Stomach smooth muscle (tissue), 2 donors: Measurements from ENCODE around the gene SMIM20.

Experiments
- H3K27ac ChIP-seq: one replicate; pipeline ENCODE4 v1.7.0; 2013; ENCODE audit warnings: mild to moderate bottlenecking, low read length, inconsistent platforms
- H3K27me3 ChIP-seq, 2 donors: one replicate each; pipeline ENCODE4 v1.7.0; 2013; ENCODE audit warnings: low read length in 2 of 2; ENCODE audit not compliant: insufficient read depth in 2 of 2, control insufficient read depth in 1 of 2
- H3K36me3 ChIP-seq, 2 donors: one replicate each; pipeline ENCODE4 v1.7.0; 2013; ENCODE audit warnings: low read length in 2 of 2; ENCODE audit not compliant: control insufficient read depth in 2 of 2, insufficient read depth in 2 of 2
- H3K4me1 ChIP-seq: one replicate; pipeline ENCODE4 v1.7.0; 2013; ENCODE audit warnings: low read length; ENCODE audit not compliant: control insufficient read depth, insufficient read depth
- H3K4me3 ChIP-seq, 2 donors: one replicate each; pipeline ENCODE4 v1.7.0; 2013; ENCODE audit warnings: low read length in 2 of 2
- H3K9ac ChIP-seq, 2 donors: one replicate each; pipeline ENCODE4 v1.7.0; 2013; ENCODE audit warnings: low read length in 2 of 2, mild to moderate bottlenecking in 1 of 2
- H3K9me3 ChIP-seq, 2 donors: one replicate each; pipeline ENCODE4 v1.7.0; 2013; ENCODE audit warnings: low read length in 2 of 2; ENCODE audit not compliant: control insufficient read depth in 2 of 2
- donor health status: healthy.
- donor health status: Pancreatic carcinoma.

Gene SMIM20

DNA sequence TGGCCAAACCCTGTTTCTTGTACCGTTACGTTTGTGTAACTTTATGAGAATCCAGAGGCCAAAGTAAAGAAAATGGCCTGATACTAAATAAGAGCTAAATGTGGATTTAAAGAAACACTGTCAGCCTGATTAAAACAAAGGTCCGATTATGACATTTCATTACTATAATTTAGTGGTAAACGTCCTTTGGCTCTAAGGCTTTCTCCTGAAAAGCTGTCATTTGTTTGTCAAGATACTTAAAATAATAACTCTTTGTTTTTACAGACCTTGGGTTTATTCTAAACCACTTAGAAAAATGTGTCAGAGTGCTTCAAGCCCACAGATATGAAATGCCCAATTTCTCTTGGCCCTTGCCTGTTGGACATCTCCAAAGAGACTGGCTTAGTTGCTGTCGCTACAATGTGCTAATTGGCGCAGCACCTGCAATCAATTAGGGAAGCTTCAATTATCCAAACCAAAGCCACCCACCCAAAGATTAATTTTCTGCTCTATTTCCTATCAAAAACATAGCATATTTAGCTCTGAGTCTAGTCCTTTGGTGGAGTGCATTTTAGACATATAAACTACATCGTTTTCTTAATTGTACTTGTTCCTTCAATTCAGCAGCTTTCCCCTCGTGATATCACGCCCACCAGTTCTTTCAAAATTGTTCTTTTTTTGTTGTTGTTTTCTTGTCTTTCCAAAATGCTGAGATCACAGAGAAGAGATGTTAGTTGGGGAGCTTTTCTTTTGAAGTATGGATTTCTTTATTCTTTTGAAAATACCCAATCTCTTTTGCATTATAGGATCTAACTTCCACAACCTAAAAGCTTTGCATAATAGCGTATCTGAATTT, 13.6 kb downstream of the SMIM20 start:
- Histone ChIP-seq H3K4me3 (no peak overlapping the region), H3K27me3 (no peaks in the 10 kb centered on the region), H3K4me1 (peaks cover 2% of the 10 kb centered on the region), H3K9me3 (no peaks in the 10 kb centered on the region), H3K36me3 (peaks cover 0 to 3% of the 10 kb centered on the region in 2 donors), H3K27ac (no peak overlapping the region), H3K9ac (no peak overlapping the region)

DNA sequence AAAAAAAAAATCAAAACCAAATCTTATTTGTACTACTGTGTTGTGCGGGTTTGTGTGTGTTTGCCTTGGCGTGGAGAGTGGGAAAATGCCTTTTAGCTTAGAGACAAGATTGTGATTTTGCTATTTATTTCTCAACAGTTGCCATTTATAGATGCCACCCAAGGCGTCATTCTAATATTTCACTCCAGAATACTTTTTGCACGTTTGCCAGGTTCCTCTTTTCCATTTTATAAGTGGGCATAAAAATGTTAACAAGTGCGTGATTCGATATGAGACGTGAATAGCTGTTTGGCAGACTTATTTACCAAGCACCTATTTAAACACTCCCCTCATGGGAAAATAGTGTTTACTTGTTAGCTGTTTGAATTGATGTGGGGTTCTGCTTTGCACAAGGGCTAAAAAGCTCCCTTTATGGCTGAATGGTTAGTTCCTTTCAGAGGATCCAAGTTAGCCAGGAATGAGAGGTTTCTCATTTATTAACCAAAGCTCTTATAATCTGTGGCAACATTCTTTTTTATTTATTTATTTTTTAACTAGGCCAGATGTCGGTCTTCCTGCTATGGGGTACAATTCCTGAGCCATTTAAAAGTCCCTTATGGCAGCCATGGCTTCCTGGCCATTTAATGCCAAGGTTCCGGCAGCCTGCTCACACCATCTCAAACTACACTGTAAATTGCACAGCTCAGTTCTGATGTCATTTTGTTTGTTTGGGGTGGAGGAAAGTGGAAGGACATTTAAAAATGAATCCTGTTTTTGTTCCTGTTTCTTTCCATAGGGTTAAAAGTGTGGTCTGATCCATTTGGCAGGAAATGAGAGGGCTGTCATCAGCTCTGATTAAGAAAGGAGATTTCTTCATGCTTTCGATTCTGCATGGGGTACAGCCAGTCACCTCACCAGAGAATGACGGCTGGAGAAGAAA, 14.6 kb downstream of the SMIM20 start:
- Histone ChIP-seq H3K9ac (no peak overlapping the region), H3K27me3 (no peaks in the 10 kb centered on the region), H3K36me3 (peaks cover 0 to 3% of the 10 kb centered on the region in 2 donors), H3K27ac (no peak overlapping the region), H3K4me1 (no peaks in the 10 kb centered on the region), H3K9me3 (no peaks in the 10 kb centered on the region), H3K4me3 (no peak overlapping the region)

DNA sequence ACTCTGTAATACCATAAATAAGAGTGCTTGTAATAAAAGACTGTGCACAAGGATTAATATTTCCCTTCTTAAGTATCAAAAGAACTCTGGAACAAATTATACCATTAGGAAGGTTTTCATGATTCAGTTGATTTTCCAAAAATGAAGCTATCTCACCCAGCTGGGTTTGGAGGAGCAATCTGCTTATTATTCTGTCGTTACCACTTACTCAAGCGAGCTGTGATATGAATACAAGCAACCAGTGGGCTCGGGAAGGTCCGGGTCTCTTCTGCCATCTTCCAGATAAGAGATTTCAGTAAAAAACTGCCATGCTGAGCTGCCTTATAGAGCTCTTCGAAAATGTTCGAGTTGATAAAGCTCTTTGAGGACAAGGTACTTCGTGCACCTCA, 15.3 kb downstream of the SMIM20 start:
- Histone ChIP-seq H3K9ac (no peak overlapping the region), H3K27ac (no peak overlapping the region), H3K36me3 (peaks cover 0 to 3% of the 10 kb centered on the region in 2 donors), H3K9me3 (no peaks in the 10 kb centered on the region), H3K4me3 (no peak overlapping the region), H3K27me3 (no peaks in the 10 kb centered on the region), H3K4me1 (no peaks in the 10 kb centered on the region)

DNA sequence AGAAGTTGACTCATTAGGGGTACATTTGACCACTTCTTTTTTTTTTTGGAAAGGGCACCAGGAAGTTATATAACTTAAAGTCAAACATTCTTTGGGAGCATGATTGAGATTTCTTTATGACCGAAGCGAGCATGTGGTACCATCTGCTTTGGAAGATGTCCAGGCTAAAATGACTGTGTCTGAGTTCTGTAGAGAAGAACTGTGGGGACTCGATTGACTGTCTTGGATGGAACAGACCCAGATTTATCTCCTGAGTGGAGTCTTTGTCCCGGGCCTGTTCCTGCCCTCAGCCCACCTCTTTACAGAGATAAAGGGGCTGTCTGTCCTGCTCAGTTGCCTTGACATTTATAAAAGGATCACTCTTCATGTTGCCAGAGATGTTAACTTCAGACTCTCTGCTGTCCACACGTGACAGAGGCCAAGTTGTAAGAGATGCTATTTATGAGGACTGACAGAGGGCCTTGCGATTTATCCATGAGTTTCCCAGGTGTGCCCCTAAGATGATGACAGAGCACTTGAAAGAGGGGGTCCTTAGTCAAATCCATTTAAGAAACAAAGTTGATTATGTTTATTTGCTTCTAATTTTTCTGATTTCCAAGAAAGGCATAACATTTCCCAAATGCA, 16.8 kb downstream of the SMIM20 start:
- no peaks in the 10 kb centered on the region for H3K4me1 ChIP-seq
- H3K9ac ChIP-seq = no peak overlapping the region
- peaks cover 0 to 3% of the 10 kb centered on the region in 2 donors for H3K36me3 ChIP-seq
- no peaks in the 10 kb centered on the region for H3K9me3 ChIP-seq
- H3K27ac ChIP-seq = no peak overlapping the region
- no peak overlapping the region for H3K4me3 ChIP-seq
- H3K27me3 ChIP-seq = no peaks in the 10 kb centered on the region

DNA sequence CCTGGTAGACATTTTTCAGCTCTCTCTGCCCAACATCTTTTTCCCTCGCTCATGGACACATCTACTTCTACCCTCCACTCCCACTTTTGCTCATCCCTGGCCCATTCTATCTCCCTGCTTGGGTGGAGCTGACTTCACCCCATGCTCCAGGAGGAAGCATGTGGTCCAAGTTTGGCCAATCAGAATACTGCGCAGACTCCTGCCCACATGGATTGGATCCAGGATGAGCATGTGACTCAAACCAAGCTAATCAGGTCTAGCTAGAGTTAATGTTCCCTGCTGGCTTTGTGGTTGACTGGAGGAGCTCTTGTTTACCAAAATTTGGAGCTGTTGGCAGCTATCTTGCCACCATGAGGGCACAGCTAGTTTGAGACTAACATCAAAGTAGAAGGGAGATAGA, 22.7 kb downstream of the SMIM20 start:
- Histone ChIP-seq H3K9ac (no peak overlapping the region), H3K4me3 (no peak overlapping the region), H3K36me3 (no peaks in the 10 kb centered on the region), H3K27ac (no peak overlapping the region), H3K4me1 (no peaks in the 10 kb centered on the region), H3K27me3 (peaks cover 0 to 2% of the 10 kb centered on the region in 2 donors), H3K9me3 (no peaks in the 10 kb centered on the region)

DNA sequence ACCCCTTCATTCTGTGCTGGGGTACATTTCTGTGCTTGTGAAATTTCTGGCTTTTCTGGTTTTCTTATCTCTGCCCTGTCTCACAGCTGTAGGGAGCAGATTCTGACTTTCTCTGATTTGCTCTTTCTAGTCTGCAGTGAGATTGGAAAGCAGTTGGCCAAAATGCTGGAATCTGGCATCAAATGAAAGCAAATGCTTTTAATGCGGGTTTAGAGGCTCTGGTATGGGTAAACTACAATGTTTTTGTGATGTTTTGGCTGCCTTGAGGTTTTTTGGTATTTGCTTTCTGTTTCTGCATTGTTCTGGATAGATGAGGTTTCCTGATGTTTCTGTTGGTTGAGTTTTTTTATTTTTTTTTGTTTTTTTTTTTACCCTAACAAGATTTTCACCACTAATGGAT, 23.8 kb downstream of the SMIM20 start:
- no peaks in the 10 kb centered on the region for H3K36me3 ChIP-seq
- H3K9ac ChIP-seq = no peak overlapping the region
- H3K27ac ChIP-seq = no peak overlapping the region

DNA sequence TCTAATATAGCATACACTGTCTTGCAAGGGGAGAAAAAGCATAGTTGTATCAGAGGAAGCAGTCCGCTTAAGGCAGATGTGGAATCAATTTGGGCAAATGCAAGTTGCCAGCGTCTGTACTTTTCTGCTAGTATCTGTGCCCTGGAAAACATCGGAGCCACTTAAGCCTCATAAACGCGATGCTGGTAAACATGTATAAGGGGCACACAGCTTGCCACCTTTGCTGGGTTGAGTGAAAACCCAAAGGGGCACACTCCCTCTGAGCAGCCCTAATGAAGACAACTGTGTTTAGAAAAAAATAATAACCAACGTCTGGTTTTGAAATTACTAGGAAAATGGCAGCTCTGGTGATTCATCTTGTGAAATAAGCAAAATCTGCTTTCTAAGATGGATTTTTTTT, 24.3 kb downstream of the SMIM20 start:
- peaks cover 0 to 2% of the 10 kb centered on the region in 2 donors for H3K27me3 ChIP-seq

More for the DNA sequence above, 23.8 kb downstream of the SMIM20 start:
- no peaks in the 10 kb centered on the region for H3K4me1 ChIP-seq
- H3K9me3 ChIP-seq = no peaks in the 10 kb centered on the region
- H3K4me3 ChIP-seq = no peak overlapping the region
- H3K27me3 ChIP-seq = peaks cover 0 to 2% of the 10 kb centered on the region in 2 donors

DNA sequence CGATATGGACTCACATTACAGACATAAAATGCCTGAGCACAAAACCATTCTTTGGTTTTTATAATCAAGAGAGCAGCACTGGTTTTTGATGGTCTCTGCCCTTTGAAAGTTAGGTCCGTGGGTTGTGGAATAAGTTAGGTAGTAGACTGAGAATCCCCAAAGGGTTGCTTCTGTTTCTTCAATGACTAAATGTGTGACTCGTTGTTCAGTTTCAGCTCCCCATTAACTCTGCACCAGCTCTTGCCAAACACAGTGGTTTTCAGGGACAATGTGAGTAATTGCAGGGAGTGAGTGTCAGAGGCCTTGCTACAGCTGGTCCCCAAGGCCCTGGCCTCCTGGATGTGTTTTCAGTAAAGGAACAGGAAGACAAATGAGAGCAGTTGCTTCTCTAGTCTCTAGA, 24.8 kb downstream of the SMIM20 start:
- no peak overlapping the region for H3K27ac ChIP-seq
- no peaks in the 10 kb centered on the region for H3K36me3 ChIP-seq
- no peaks in the 10 kb centered on the region for H3K4me1 ChIP-seq

More for the DNA sequence above, 24.3 kb downstream of the SMIM20 start:
- no peaks in the 10 kb centered on the region for H3K9me3 ChIP-seq
- no peaks in the 10 kb centered on the region for H3K4me1 ChIP-seq
- no peak overlapping the region for H3K27ac ChIP-seq
- H3K36me3 ChIP-seq = no peaks in the 10 kb centered on the region
- H3K9ac ChIP-seq = no peak overlapping the region
- no peak overlapping the region for H3K4me3 ChIP-seq

DNA sequence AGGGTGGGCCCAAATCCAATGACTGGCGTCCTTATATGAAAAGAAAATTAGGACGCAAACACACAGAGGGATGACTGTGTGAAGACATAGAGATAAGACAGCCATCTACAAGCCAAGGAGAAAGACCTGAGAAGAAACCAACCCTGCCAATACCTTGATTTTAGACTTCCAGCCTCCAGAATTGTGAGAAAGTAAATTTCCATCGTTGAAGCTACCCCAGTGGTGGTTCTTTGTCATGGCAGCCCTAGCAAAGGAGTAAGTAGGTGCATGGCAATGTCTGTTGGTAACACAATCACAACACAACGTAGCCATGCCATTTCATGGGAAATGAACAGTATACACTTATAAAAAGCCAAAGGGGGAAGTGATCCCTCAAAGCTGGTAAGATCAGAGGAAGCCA, 25.3 kb downstream of the SMIM20 start:
- Histone ChIP-seq H3K4me1 (no peaks in the 10 kb centered on the region), H3K36me3 (no peaks in the 10 kb centered on the region), H3K9ac (no peak overlapping the region), H3K4me3 (no peak overlapping the region), H3K9me3 (no peaks in the 10 kb centered on the region), H3K27me3 (peaks cover 0 to 2% of the 10 kb centered on the region in 2 donors), H3K27ac (no peak overlapping the region)

More for the DNA sequence above, 24.8 kb downstream of the SMIM20 start:
- no peak overlapping the region for H3K4me3 ChIP-seq
- peaks cover 0 to 2% of the 10 kb centered on the region in 2 donors for H3K27me3 ChIP-seq
- no peaks in the 10 kb centered on the region for H3K9me3 ChIP-seq
- H3K9ac ChIP-seq = no peak overlapping the region

DNA sequence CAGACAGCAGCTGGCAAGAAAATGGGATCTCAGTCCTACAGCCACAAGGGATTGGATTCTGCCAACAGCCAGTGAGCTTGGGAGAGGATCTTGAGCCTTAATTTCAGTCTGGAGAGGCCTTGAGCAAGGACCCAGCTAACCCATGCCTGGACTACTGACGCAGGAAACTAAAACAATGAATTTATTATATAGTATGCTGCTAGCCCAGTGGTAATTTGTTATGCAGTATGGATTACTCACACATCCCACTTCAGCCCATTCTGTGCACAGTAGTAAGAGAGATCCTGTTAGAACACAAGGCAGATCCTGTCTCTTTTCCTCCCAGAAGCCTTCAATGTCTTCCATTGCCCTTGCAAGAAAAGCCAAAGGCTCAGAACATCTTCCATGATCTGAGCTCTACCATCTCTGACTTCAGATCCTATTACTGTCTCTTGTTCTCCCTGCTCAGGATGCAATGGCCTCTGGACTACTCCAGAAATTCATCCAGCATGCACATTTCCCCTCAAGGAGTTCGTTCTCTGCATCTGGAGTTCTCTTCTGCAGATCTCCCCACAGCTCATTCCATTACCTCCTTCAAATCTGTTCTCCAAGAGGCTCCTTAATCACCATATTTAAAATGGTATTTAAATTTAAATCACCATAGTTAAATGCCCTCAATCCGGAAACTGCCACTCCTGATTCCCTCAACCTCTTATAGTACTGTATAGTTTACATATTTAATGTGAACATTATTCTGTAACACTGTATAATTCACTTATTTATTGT, 27.6 kb downstream of the SMIM20 start:
- Histone ChIP-seq H3K9me3 (no peaks in the 10 kb centered on the region), H3K4me3 (no peak overlapping the region), H3K9ac (no peak overlapping the region), H3K27ac (no peak overlapping the region), H3K27me3 (peaks cover 0 to 5% of the 10 kb centered on the region in 2 donors), H3K4me1 (no peaks in the 10 kb centered on the region), H3K36me3 (no peaks in the 10 kb centered on the region)
